Thymus (tissue), 11 donors: Measurements from ENCODE around the gene ARHGAP25. TPM values are rescaled to one million over a fixed set of nuclear protein-coding genes. Genes with fewer than 3 reads are reported as not detected.
A peak's percentile ranks its signal among the peaks of the same experiment; 100 is the strongest.

Source experiments
- DNase-seq, 9 donors: peaks; one replicate each; pipeline ENCODE4 v3.0.0-alpha.2; 2013; ENCODE audit warnings: low spot score in 9 of 9, low read depth in 6 of 9, missing footprints in 1 of 9
- H3K27ac ChIP-seq, 2 donors: one replicate each; pipeline ENCODE4 v1.5.1; 2013; ENCODE audit warnings: control low read depth in 1 of 2, low read depth in 1 of 2, low read length in 1 of 2, mild to moderate bottlenecking in 1 of 2, moderate library complexity in 1 of 2
- H3K27me3 ChIP-seq, 2 donors: one replicate each; pipeline ENCODE4 v1.5.1; 2013; ENCODE audit warnings: low read length in 1 of 2; ENCODE audit not compliant: control insufficient read depth in 2 of 2, insufficient read depth in 1 of 2
- H3K36me3 ChIP-seq, 2 donors: one replicate each; pipeline ENCODE4 v1.5.1; 2013; ENCODE audit warnings: low read length in 1 of 2, mild to moderate bottlenecking in 1 of 2, moderate library complexity in 1 of 2; ENCODE audit not compliant: control insufficient read depth in 2 of 2, insufficient read depth in 2 of 2
- H3K4me1 ChIP-seq, 2 donors: one replicate each; pipeline ENCODE4 v1.5.1; 2013; ENCODE audit warnings: low read length in 2 of 2; ENCODE audit not compliant: control insufficient read depth in 2 of 2, insufficient read depth in 2 of 2
- H3K4me3 ChIP-seq, 2 donors: one replicate each; pipeline ENCODE4 v1.5.1; 2013; ENCODE audit warnings: low read length in 2 of 2, control low read depth in 1 of 2, mild to moderate bottlenecking in 1 of 2
- H3K9me3 ChIP-seq, 2 donors: one replicate each; pipeline ENCODE4 v1.5.1; 2013; ENCODE audit warnings: low read length in 1 of 2, mild to moderate bottlenecking in 1 of 2; ENCODE audit not compliant: control insufficient read depth in 2 of 2, insufficient read depth in 1 of 2
- WGBS: extraction: QIAGEN DNeasy Blood & Tissue Kit; methylation state at CpG from one replicate; pipeline ENCODE4 v1.1.7; 2013; 5-methylcytosine and 5-hydroxymethylcytosine counted together
- polyA plus RNA-seq: library from polyadenylated mRNA; stranded (reverse); fragments of 200-250 nt; gene quantifications from one replicate; pipeline ENCODE4 v1.2.3, GENCODE V29; 2013
- total RNA-seq: library from RNA; stranded (reverse); fragments of 120-200 nt; gene quantifications from one replicate; pipeline ENCODE4 v1.2.4, GENCODE V29; 2013
- donor health status: healthy.

The ARHGAP25 gene
- total and polyA plus RNA-seq, 2 donors, result 31.7 to 32.2 TPM

DNA sequence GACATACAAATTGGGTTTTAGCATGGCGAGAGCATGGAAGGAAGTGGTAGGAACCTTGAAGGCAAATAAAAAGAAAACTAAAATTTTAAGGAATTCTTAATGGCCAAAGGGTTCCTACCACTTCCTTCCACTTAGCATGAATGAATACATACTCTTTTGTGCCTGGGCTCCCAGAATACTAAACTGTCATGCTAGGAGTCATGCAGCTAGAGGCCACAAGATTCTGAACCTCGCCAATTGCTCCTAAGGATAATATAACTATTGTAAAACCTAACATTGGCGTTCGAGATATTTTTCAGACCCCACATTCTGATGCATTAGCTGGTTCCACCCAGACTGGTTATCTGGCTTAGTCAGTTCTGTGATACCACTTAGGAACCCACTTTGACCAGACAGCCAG is 38.6 kb upstream of the ARHGAP25 start:
- no peak overlapping the region for H3K4me3 ChIP-seq
- H3K36me3 ChIP-seq, result no peaks in the 10 kb centered on the region
- no peak overlapping the region for H3K27ac ChIP-seq
- no peaks in the 10 kb centered on the region for H3K27me3 ChIP-seq
- WGBS, result 95% methylated on average over 4 of the region's 4 CpGs
- DNase-seq, result no peak
- H3K9me3 ChIP-seq, result no peaks in the 10 kb centered on the region
- no peaks in the 10 kb centered on the region for H3K4me1 ChIP-seq

DNA sequence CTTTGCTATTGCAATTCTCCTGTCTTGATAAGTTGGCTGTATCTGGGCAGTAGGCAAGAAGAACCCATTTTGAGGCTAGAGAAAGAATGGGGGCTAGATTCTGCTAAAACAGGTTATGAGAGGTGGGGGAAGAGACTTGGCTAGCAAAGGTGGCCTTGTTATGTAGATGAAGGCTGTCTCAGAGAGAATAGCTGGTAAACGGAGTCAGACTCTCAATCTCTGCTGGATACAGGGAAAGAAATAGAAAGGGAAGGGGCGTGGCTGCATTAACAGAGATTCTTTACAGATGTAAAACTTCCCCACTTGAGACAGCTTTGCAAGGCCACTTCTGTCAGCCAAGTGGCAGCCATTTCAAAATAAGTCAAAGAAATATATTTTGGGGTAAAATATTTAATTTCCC is 38.1 kb upstream of the ARHGAP25 start:
- H3K4me3 ChIP-seq, result no peak overlapping the region
- H3K4me1 ChIP-seq, result no peaks in the 10 kb centered on the region
- H3K27ac ChIP-seq, result no peak overlapping the region
- H3K27me3 ChIP-seq, result no peaks in the 10 kb centered on the region
- no peaks in the 10 kb centered on the region for H3K9me3 ChIP-seq
- no peak for DNase-seq
- no peaks in the 10 kb centered on the region for H3K36me3 ChIP-seq
- 94% methylated on average over 2 of the region's 2 CpGs for WGBS

- no peak overlapping the region for H3K27ac ChIP-seq
- H3K27me3 ChIP-seq, result no peaks in the 10 kb centered on the region
- H3K4me3 ChIP-seq, result no peak overlapping the region
- no peaks in the 10 kb centered on the region for H3K36me3 ChIP-seq
- WGBS, result 79% methylated on average over 4 of the region's 4 CpGs
- H3K4me1 ChIP-seq, result no peaks in the 10 kb centered on the region
- H3K9me3 ChIP-seq, result no peaks in the 10 kb centered on the region
- no peak for DNase-seq
These were observed 35.8 kb upstream of the ARHGAP25 start for GRCh38 chr2:68698567-68699377.

DNA sequence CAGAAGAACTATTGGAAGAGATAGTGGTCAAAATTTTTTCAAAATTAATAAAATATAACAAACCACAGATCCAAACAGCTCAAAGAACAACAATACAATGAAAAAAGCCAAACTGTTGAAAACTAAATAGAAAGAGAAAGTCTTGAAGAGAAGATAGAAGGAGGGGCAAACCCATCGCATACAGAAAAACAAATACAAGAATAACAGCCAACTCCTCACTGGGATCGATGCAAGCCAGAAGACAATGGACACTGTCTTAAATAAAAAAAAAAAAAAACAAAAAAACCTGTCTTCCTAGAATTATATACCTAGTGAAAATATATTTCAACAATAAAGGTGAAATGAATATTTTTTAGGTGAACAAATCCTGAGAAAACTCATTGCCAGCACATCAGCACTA is 34.1 kb upstream of the ARHGAP25 start:
- DNase-seq, result no peak
- H3K36me3 ChIP-seq, result no peaks in the 10 kb centered on the region
- H3K9me3 ChIP-seq, result no peaks in the 10 kb centered on the region
- H3K4me1 ChIP-seq, result no peaks in the 10 kb centered on the region
- 97% methylated on average over 2 of the region's 2 CpGs for WGBS
- H3K27me3 ChIP-seq, result no peaks in the 10 kb centered on the region
- no peak overlapping the region for H3K4me3 ChIP-seq
- H3K27ac ChIP-seq, result no peak overlapping the region

- Histone ChIP-seq H3K27ac (no peak overlapping the region), H3K9me3 (no peaks in the 10 kb centered on the region), H3K27me3 (no peaks in the 10 kb centered on the region), H3K4me3 (no peak overlapping the region), H3K4me1 (peaks cover 4 to 5% of the 10 kb centered on the region in 2 donors), H3K36me3 (no peaks in the 10 kb centered on the region)
- no peak for DNase-seq
- 90% methylated on average over 3 of the region's 3 CpGs for WGBS
These were observed 28.0 kb upstream of the ARHGAP25 start for GRCh38 chr2:68706637-68707036.

DNA sequence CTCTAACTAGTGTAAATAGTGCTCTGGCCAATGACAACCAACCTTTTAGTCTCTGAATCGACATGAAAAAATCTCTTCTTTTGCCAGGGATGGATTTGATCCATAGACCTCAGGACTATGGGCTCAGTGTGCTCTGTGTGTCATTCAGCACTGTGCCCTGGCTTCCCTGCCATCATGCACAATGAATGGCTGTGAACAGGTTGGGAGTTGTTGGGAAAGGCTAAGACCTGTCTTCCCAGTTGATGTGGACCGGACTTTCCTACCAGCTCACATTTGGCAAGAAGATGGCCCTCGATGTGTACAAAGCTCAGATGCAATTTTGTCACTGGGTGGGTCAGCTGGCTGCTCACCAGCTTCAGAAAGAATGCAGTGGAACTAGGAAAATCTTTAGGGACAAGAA is 26.0 kb upstream of the ARHGAP25 start:
- Histone ChIP-seq H3K9me3 (no peaks in the 10 kb centered on the region), H3K4me1 (peaks cover 4 to 5% of the 10 kb centered on the region in 2 donors), H3K27me3 (no peaks in the 10 kb centered on the region), H3K4me3 (no peak overlapping the region), H3K36me3 (no peaks in the 10 kb centered on the region), H3K27ac (no peak overlapping the region)
- 90% methylated on average over 3 of the region's 3 CpGs for WGBS
- DNase-seq, result no peak

- Histone ChIP-seq H3K4me1 (peaks cover 5% of the 10 kb centered on the region in 2 donors), H3K9me3 (no peaks in the 10 kb centered on the region), H3K27ac (no peak overlapping the region), H3K4me3 (no peak overlapping the region), H3K27me3 (no peaks in the 10 kb centered on the region), H3K36me3 (no peaks in the 10 kb centered on the region)
- DNase-seq, result peak in 2 of 9 donors; percentile 56 to 75
- 16% methylated on average over 5 of the region's 5 CpGs for WGBS
These were observed 25.1 kb upstream of the ARHGAP25 start for GRCh38 chr2:68709421-68709911.

GRCh38 chr2:68710336-68710735 is 24.3 kb upstream of the ARHGAP25 start:
- no peaks in the 10 kb centered on the region for H3K36me3 ChIP-seq
- DNase-seq, result no peak
- no peak overlapping the region for H3K27ac ChIP-seq
- H3K9me3 ChIP-seq, result no peaks in the 10 kb centered on the region
- WGBS, result 99% methylated on average over 1 of the region's 1 CpG
- H3K4me3 ChIP-seq, result no peak overlapping the region
- H3K27me3 ChIP-seq, result no peaks in the 10 kb centered on the region
- peaks cover 7 to 11% of the 10 kb centered on the region in 2 donors for H3K4me1 ChIP-seq

DNA sequence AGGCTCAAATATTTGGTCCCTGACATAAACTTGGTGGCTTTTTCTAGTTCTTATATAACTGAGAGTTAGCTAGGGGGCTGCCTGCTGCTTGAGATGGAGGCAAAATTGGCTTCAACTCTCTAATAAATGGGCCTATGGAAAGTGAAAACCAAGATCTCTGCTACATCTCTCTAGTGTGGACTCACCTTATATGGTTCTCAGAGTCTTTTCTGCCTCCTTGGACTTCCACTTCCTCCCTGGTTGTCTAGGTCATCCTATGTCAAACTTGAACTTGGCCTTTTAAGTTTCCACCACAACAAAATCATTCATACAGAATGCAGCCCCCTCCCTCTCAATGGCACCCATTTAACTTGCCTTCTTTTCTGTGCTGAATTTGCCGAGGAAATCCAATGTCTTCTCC is 23.9 kb upstream of the ARHGAP25 start:
- Histone ChIP-seq H3K4me1 (peaks cover 11 to 15% of the 10 kb centered on the region in 2 donors), H3K36me3 (no peaks in the 10 kb centered on the region), H3K4me3 (no peak overlapping the region), H3K27ac (no peak overlapping the region), H3K27me3 (no peaks in the 10 kb centered on the region), H3K9me3 (no peaks in the 10 kb centered on the region)
- DNase-seq, result no peak
- 93% methylated on average over 1 of the region's 1 CpG for WGBS
